Measurements from ENCODE around the gene UGT1A1. TPM values are rescaled to one million over a fixed set of nuclear protein-coding genes. Genes with fewer than 3 reads are reported as not detected.

Gene UGT1A1
- total and polyA plus RNA-seq, 7 experiments from 2014 or later, result not detected

GRCh38 chr2:233819884-233820773 is 60.1 kb downstream of the UGT1A1 start:
- peak overlapping the region in 1 of 9 donors; percentile 72 for H3K27ac Mint-ChIP-seq
- no peak for ATAC-seq

DNA sequence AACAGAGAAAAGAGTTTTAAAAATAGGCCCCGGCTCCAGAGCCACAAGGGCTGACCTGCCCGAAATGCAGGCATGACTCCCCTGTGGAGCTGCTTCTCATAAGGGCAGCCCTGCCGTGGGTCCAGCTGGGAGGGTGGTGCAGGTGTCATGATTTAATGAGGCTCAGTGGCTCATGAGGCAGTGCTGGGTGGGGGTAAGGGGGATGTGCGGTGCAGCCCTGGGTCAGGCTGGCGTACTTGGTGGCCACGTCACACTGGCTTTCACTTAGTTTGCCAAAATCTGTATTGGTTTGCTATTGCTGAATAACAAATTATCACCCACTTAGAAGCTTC is 60.7 kb downstream of the UGT1A1 start:
- ATAC-seq, result no peak
- DNase-seq, result no peak
- H3K27me3 Mint-ChIP-seq, result peaks cover 0 to 16% (median 5%) of the 10 kb centered on the region in 5 donors
- H3K27me3 ChIP-seq (ENCODE audit: control insufficient read depth in 2 of 2, insufficient read depth in 2 of 2, low read length in 2 of 2), result no peaks in the 10 kb centered on the region
- no peak overlapping the region for H3K27ac ChIP-seq (ENCODE audit: low read depth, low read length)
- H3K9me3 ChIP-seq (ENCODE audit: control insufficient read depth in 2 of 3, low read length in 3 of 3), result no peaks in the 10 kb centered on the region
- no peaks in the 10 kb centered on the region for H3K4me1 ChIP-seq (ENCODE audit: control insufficient read depth in 2 of 2, insufficient read depth in 2 of 2, low read length in 2 of 2)
- no peaks in the 10 kb centered on the region for H3K4me1 Mint-ChIP-seq
- H3K27ac Mint-ChIP-seq, result peak overlapping the region in 1 of 9 donors; percentile 72
- intact Hi-C loops (cut with micrococcal nuclease), result no loop called here
- POLR2A ChIA-PET, result no interaction called here
- CTCF ChIA-PET, result no interaction called here
- no peaks in the 10 kb centered on the region for H3K36me3 Mint-ChIP-seq
- H3K9me3 Mint-ChIP-seq, result peaks cover 0 to 4% (median 0%) of the 10 kb centered on the region in 11 donors
- no peak overlapping the region for H3K4me3 Mint-ChIP-seq
- no peak overlapping the region for H3K4me3 ChIP-seq (ENCODE audit: low read length)
- no peaks in the 10 kb centered on the region for H3K36me3 ChIP-seq (ENCODE audit: control insufficient read depth in 2 of 3, insufficient read depth in 3 of 3, low read length in 3 of 3)

More at GRCh38 chr2:233819884-233820773, 60.1 kb downstream of the UGT1A1 start:
- H3K27ac ChIP-seq (ENCODE audit: low read depth, low read length), result no peak overlapping the region
- no peak overlapping the region for H3K4me3 ChIP-seq (ENCODE audit: low read length)
- H3K4me1 ChIP-seq (ENCODE audit: control insufficient read depth in 2 of 2, insufficient read depth in 2 of 2, low read length in 2 of 2), result no peaks in the 10 kb centered on the region
- DNase-seq, result no peak
- H3K27me3 ChIP-seq (ENCODE audit: control insufficient read depth in 2 of 2, insufficient read depth in 2 of 2, low read length in 2 of 2), result no peaks in the 10 kb centered on the region
- no peak overlapping the region for H3K4me3 Mint-ChIP-seq
- H3K36me3 Mint-ChIP-seq, result no peaks in the 10 kb centered on the region
- peaks cover 0 to 1% (median 0%) of the 10 kb centered on the region in 11 donors for H3K9me3 Mint-ChIP-seq
- no peaks in the 10 kb centered on the region for H3K36me3 ChIP-seq (ENCODE audit: control insufficient read depth in 2 of 3, insufficient read depth in 3 of 3, low read length in 3 of 3)
- ChIA-PET POLR2A (no interaction called here), CTCF (no interaction called here)
- H3K4me1 Mint-ChIP-seq, result no peaks in the 10 kb centered on the region
- no peaks in the 10 kb centered on the region for H3K9me3 ChIP-seq (ENCODE audit: control insufficient read depth in 2 of 3, low read length in 3 of 3)
- intact Hi-C loops (cut with micrococcal nuclease), result no loop called here
- peaks cover 0 to 16% (median 5%) of the 10 kb centered on the region in 5 donors for H3K27me3 Mint-ChIP-seq

DNA sequence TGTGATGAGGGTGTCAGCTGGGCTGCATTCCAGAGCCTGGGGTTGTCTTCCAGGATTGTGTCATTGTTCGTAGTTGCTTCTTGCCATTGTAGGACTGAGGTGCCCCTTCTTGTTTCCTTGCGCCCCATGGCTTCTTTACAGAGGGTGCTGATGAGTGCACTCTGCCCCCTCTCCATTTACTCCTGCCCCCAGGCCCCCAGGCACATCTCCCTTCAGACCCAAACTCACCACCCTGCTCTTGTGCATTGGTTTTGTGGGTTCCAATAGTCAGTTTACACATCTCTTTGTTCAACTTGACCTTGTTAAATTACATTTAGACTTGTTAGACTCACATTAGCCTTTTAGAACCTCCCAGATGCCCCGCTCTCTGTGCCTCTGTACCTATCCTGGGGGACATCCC is 61.1 kb downstream of the UGT1A1 start:
- Histone ChIP-seq H3K4me3 (ENCODE audit: low read length) (no peak overlapping the region), H3K36me3 (ENCODE audit: control insufficient read depth in 2 of 3, insufficient read depth in 3 of 3, low read length in 3 of 3) (no peaks in the 10 kb centered on the region), H3K4me1 (ENCODE audit: control insufficient read depth in 2 of 2, insufficient read depth in 2 of 2, low read length in 2 of 2) (no peaks in the 10 kb centered on the region), H3K9me3 (ENCODE audit: control insufficient read depth in 2 of 3, low read length in 3 of 3) (no peaks in the 10 kb centered on the region), H3K27ac (ENCODE audit: low read depth, low read length) (no peak overlapping the region), H3K27me3 (ENCODE audit: control insufficient read depth in 2 of 2, insufficient read depth in 2 of 2, low read length in 2 of 2) (no peaks in the 10 kb centered on the region)
- peaks cover 0 to 4% (median 0%) of the 10 kb centered on the region in 11 donors for H3K9me3 Mint-ChIP-seq
- ChIA-PET CTCF (no interaction called here), POLR2A (no interaction called here)
- H3K27me3 Mint-ChIP-seq, result peaks cover 0 to 15% (median 5%) of the 10 kb centered on the region in 5 donors
- no peaks in the 10 kb centered on the region for H3K4me1 Mint-ChIP-seq
- no peak for ATAC-seq
- H3K36me3 Mint-ChIP-seq, result no peaks in the 10 kb centered on the region
- no peak for DNase-seq
- intact Hi-C loops (cut with micrococcal nuclease), result no loop called here
- H3K4me3 Mint-ChIP-seq, result no peak overlapping the region
- H3K27ac Mint-ChIP-seq, result no peak overlapping the region

GRCh38 chr2:233821709-233822100 is 61.6 kb downstream of the UGT1A1 start:
- H3K4me1 Mint-ChIP-seq, result no peaks in the 10 kb centered on the region
- no peaks in the 10 kb centered on the region for H3K4me1 ChIP-seq (ENCODE audit: control insufficient read depth in 2 of 2, insufficient read depth in 2 of 2, low read length in 2 of 2)
- H3K9me3 ChIP-seq (ENCODE audit: control insufficient read depth in 2 of 3, low read length in 3 of 3), result no peaks in the 10 kb centered on the region
- H3K27ac Mint-ChIP-seq, result no peak overlapping the region
- peaks cover 0 to 16% (median 5%) of the 10 kb centered on the region in 5 donors for H3K27me3 Mint-ChIP-seq
- POLR2A ChIA-PET, result no interaction called here
- intact Hi-C loops (cut with micrococcal nuclease), result no loop called here
- no peaks in the 10 kb centered on the region for H3K36me3 Mint-ChIP-seq
- no peak overlapping the region for H3K4me3 Mint-ChIP-seq
- no peaks in the 10 kb centered on the region for H3K36me3 ChIP-seq (ENCODE audit: control insufficient read depth in 2 of 3, insufficient read depth in 3 of 3, low read length in 3 of 3)
- ATAC-seq (no peak), DNase-seq (no peak)
- CTCF ChIA-PET, result no interaction called here
- H3K27me3 ChIP-seq (ENCODE audit: control insufficient read depth in 2 of 2, insufficient read depth in 2 of 2, low read length in 2 of 2), result no peaks in the 10 kb centered on the region
- H3K4me3 ChIP-seq (ENCODE audit: low read length), result no peak overlapping the region
- H3K9me3 Mint-ChIP-seq, result peaks cover 0 to 4% (median 0%) of the 10 kb centered on the region in 11 donors
- no peak overlapping the region for H3K27ac ChIP-seq (ENCODE audit: low read depth, low read length)

GRCh38 chr2:233822101-233822771 is 62.2 kb downstream of the UGT1A1 start:
- Histone ChIP-seq H3K4me3 (ENCODE audit: low read length) (no peak overlapping the region), H3K27me3 (ENCODE audit: control insufficient read depth in 2 of 2, insufficient read depth in 2 of 2, low read length in 2 of 2) (no peaks in the 10 kb centered on the region), H3K9me3 (ENCODE audit: control insufficient read depth in 2 of 3, low read length in 3 of 3) (no peaks in the 10 kb centered on the region), H3K27ac (ENCODE audit: low read depth, low read length) (no peak overlapping the region), H3K36me3 (ENCODE audit: control insufficient read depth in 2 of 3, insufficient read depth in 3 of 3, low read length in 3 of 3) (no peaks in the 10 kb centered on the region), H3K4me1 (ENCODE audit: control insufficient read depth in 2 of 2, insufficient read depth in 2 of 2, low read length in 2 of 2) (no peaks in the 10 kb centered on the region)
- H3K4me1 Mint-ChIP-seq, result no peaks in the 10 kb centered on the region
- DNase-seq, result no peak
- peaks cover 0 to 17% (median 5%) of the 10 kb centered on the region in 5 donors for H3K27me3 Mint-ChIP-seq
- ChIA-PET POLR2A (no interaction called here), CTCF (no interaction called here)
- H3K9me3 Mint-ChIP-seq, result peaks cover 0 to 4% (median 0%) of the 10 kb centered on the region in 11 donors
- intact Hi-C loops (cut with micrococcal nuclease), result no loop called here
- H3K4me3 Mint-ChIP-seq, result no peak overlapping the region
- no peak overlapping the region for H3K27ac Mint-ChIP-seq
- ATAC-seq, result no peak
- H3K36me3 Mint-ChIP-seq, result no peaks in the 10 kb centered on the region

Other genes with a start within 250 kb of the UGT1A1 start
- gene USP40, start 193.5 kb upstream of the UGT1A1 start, total RNA-seq, result 10 to 100 TPM; 14.4 to 24.3 (median 20.8) TPM
- 1 to 10 TPM; 3.9 to 8.1 TPM for gene USP40, start 193.5 kb upstream of the UGT1A1 start, polyA plus RNA-seq
- gene UGT1A8, start 142.6 kb upstream of the UGT1A1 start, total RNA-seq, result not detected
- not detected for gene UGT1A8, start 142.6 kb upstream of the UGT1A1 start, polyA plus RNA-seq
- gene UGT1A10, start 123.8 kb upstream of the UGT1A1 start, total RNA-seq, result not detected
- not detected for gene UGT1A10, start 123.8 kb upstream of the UGT1A1 start, polyA plus RNA-seq
- not detected for gene UGT1A9, start 88.4 kb upstream of the UGT1A1 start, total RNA-seq
- gene UGT1A9, start 88.4 kb upstream of the UGT1A1 start, polyA plus RNA-seq, result not detected
- not detected for gene UGT1A7, start 78.4 kb upstream of the UGT1A1 start, total RNA-seq
- not detected for gene UGT1A7, start 78.4 kb upstream of the UGT1A1 start, polyA plus RNA-seq
- gene UGT1A6, start 67.4 kb upstream of the UGT1A1 start, total RNA-seq, result not detected
- not detected for gene UGT1A6, start 67.4 kb upstream of the UGT1A1 start, polyA plus RNA-seq
- not detected for gene UGT1A5, start 47.4 kb upstream of the UGT1A1 start, total RNA-seq
- not detected for gene UGT1A5, start 47.4 kb upstream of the UGT1A1 start, polyA plus RNA-seq
- not detected for gene UGT1A4, start 41.5 kb upstream of the UGT1A1 start, total RNA-seq
- gene UGT1A4, start 41.5 kb upstream of the UGT1A1 start, polyA plus RNA-seq, result not detected
- gene UGT1A3, start 31.2 kb upstream of the UGT1A1 start, total RNA-seq, result not detected
- gene UGT1A3, start 31.2 kb upstream of the UGT1A1 start, polyA plus RNA-seq, result not detected
- not detected for gene MROH2A, start 18.1 kb downstream of the UGT1A1 start, total RNA-seq
- gene MROH2A, start 18.1 kb downstream of the UGT1A1 start, polyA plus RNA-seq, result not detected
- 10 to 100 TPM in 1 of 5 experiments, under 1 TPM in 2, not detected in 2; 0.11 to 67.1 (median 0.27) TPM for gene HJURP, start 94.3 kb downstream of the UGT1A1 start, total RNA-seq
- gene HJURP, start 94.3 kb downstream of the UGT1A1 start, polyA plus RNA-seq, result under 1 TPM in 1 of 2 donors, not detected in 1; 0.40 TPM
- not detected for gene TRPM8, start 157.1 kb downstream of the UGT1A1 start, total RNA-seq
- not detected for gene TRPM8, start 157.1 kb downstream of the UGT1A1 start, polyA plus RNA-seq

Data from naive thymus-derived CD4-positive, alpha-beta T cell (primary cell).